ENCODE measurements around the gene RAP1B.
A peak's percentile ranks its signal among the peaks of the same experiment; 100 is the strongest.
"Not testable (repeated sequence)": the region's sequence is repeated elsewhere in the genome, so short reads cannot be mapped to it uniquely, and the experiment has no call there.

Gene RAP1B

GRCh38 chr12:68637439-68637838 is 26.7 kb downstream of the RAP1B start:
- DNase-seq: not testable (repeated sequence)

- no peak for DNase-seq
These were observed 27.5 kb downstream of the RAP1B start for GRCh38 chr12:68638171-68638570.

- DNase-seq: no peak
These were observed 28.2 kb downstream of the RAP1B start for GRCh38 chr12:68638721-68639395.

GRCh38 chr12:68639396-68639767 is 28.7 kb downstream of the RAP1B start:
- no peak for DNase-seq

GRCh38 chr12:68641138-68641537 is 30.4 kb downstream of the RAP1B start:
- no peak for DNase-seq

GRCh38 chr12:68646484-68646883 is 35.8 kb downstream of the RAP1B start:
- DNase-seq: no peak

- DNase-seq: no peak
These were observed 36.8 kb downstream of the RAP1B start for GRCh38 chr12:68647507-68647906.

- no peak for DNase-seq
These were observed 37.5 kb downstream of the RAP1B start for GRCh38 chr12:68648179-68648578.

- no peak for DNase-seq
These were observed 54.4 kb downstream of the RAP1B start for GRCh38 chr12:68665016-68665569.

GRCh38 chr12:68667291-68667690 is 56.6 kb downstream of the RAP1B start:
- no peak for DNase-seq

- no peak for DNase-seq
These were observed 57.2 kb downstream of the RAP1B start for GRCh38 chr12:68667896-68668295.

- DNase-seq: no peak
These were observed 60.5 kb downstream of the RAP1B start for GRCh38 chr12:68671179-68671578.

- DNase-seq: no peak
These were observed 63.1 kb downstream of the RAP1B start for GRCh38 chr12:68673788-68674187.

- no peak for DNase-seq
These were observed 63.7 kb downstream of the RAP1B start for GRCh38 chr12:68674376-68674775.

GRCh38 chr12:68675101-68675842 is 64.6 kb downstream of the RAP1B start:
- DNase-seq: no peak

GRCh38 chr12:68676854-68677253 is 66.2 kb downstream of the RAP1B start:
- DNase-seq: not testable (repeated sequence)

- DNase-seq: no peak
These were observed 75.5 kb downstream of the RAP1B start for GRCh38 chr12:68686262-68686594.

- DNase-seq: peak; percentile 90 to 93
These were observed 76.2 kb downstream of the RAP1B start, which contains the start of gene NUP107 for GRCh38 chr12:68686595-68687521. Gene NUP107 (plus strand): TSS chr12:68686978. CDS start chr12:68687066, 88 bp downstream.

GRCh38 chr12:68695454-68695853 is 84.8 kb downstream of the RAP1B start:
- no peak for DNase-seq

GRCh38 chr12:68699486-68699885 is 88.8 kb downstream of the RAP1B start:
- no peak for DNase-seq
